Panc1 (cell line): ENCODE results near the gene PRICKLE3. TPM values are rescaled to one million over a fixed set of nuclear protein-coding genes. Genes with fewer than 3 reads are reported as not detected.

Source experiments
- ATAC-seq: fragments of 200-7000 bp; cut with Tn5 transposase; 2 replicates; pipeline ENCODE4 v1.9.1; 2020; ENCODE audit warnings: mild to moderate bottlenecking, moderate library complexity
- BruUV-seq: library from RNA; stranded (reverse); fragments of 400-500 nt; replicated peaks from 2 replicates; lab custom pipeline; 2021; lab: Mats Ljungman, UMichigan
- CTCF ChIA-PET: fragments of 300-600 bp; sonication (Branson Sonifier 250); formaldehyde crosslinking; loops from one replicate; lab custom pipeline; 2022; ENCODE audit warnings: antibody characterized with exemption; lab: Charles Lee
- POLR2A ChIA-PET: fragments of 300-600 bp; sonication (Branson Sonifier 250); formaldehyde crosslinking; loops from one replicate; lab custom pipeline; 2022; ENCODE audit warnings: antibody characterized with exemption; lab: Charles Lee
- DNase-seq: peaks from one replicate; pipeline ENCODE4 v3.0.0-alpha.2; 2010; ENCODE audit warnings: low read depth, low spot score
- H3K27ac ChIP-seq: 2 replicates; pipeline ENCODE4 v1.5.1; 2011; ENCODE audit warnings: mild to moderate bottlenecking, low read length, inconsistent platforms
- H3K27me3 ChIP-seq: fragments of 200-500 bp; sonication (Bioruptor generic); 2 replicates; pipeline ENCODE4 v1.6.0; 2014; ENCODE audit warnings: low read length, inconsistent platforms; ENCODE audit not compliant: control insufficient read depth, insufficient read depth
- H3K36me3 ChIP-seq: fragments of 200-500 bp; sonication (Bioruptor generic); 2 replicates; pipeline ENCODE4 v1.5.1; 2014; ENCODE audit warnings: inconsistent platforms, mild to moderate bottlenecking, low read length, moderate library complexity; ENCODE audit not compliant: control insufficient read depth, insufficient read depth
- H3K4me1 ChIP-seq: 2 replicates; pipeline ENCODE4 v1.5.1; 2011; ENCODE audit warnings: inconsistent platforms, mild to moderate bottlenecking, low read length, moderate library complexity; ENCODE audit not compliant: control insufficient read depth, insufficient read depth
- H3K4me3 ChIP-seq, 2 experiments: 2 replicates each; pipeline ENCODE4 v1.5.1; 2011 to 2012; ENCODE audit warnings: low read depth in 2 of 2, low read length in 2 of 2, mild to moderate bottlenecking in 2 of 2, inconsistent platforms in 1 of 2, moderate library complexity in 1 of 2
- H3K9me3 ChIP-seq: fragments of 200-500 bp; sonication (Bioruptor generic); 2 replicates; pipeline ENCODE4 v1.5.1; 2014; ENCODE audit warnings: low read depth, mild to moderate bottlenecking, inconsistent platforms, low read length, moderate library complexity; ENCODE audit not compliant: control insufficient read depth, insufficient read depth
- CTCF ChIP-seq: fragments of 450-650 bp; IDR thresholded peaks from 2 replicates; pipeline ENCODE4 v1.5.1; 2017; ENCODE audit warnings: mild to moderate bottlenecking
- POLR2AphosphoS5 ChIP-seq: IDR thresholded peaks from 2 replicates; pipeline ENCODE4 v1.6.1; 2012; ENCODE audit warnings: mild to moderate bottlenecking, low read depth, low read length, moderate library complexity
- REST ChIP-seq, 2 experiments: IDR thresholded peaks; 2 replicates each; pipeline ENCODE4 v1.6.1; 2011 to 2012; ENCODE audit warnings: low read depth in 2 of 2, control low read depth in 1 of 2, low read length in 1 of 2, mild to moderate bottlenecking in 1 of 2, moderate library complexity in 1 of 2; ENCODE audit not compliant: insufficient read depth in 1 of 2
- SIN3A ChIP-seq: IDR thresholded peaks from 2 replicates; pipeline ENCODE4 v1.6.1; 2012; ENCODE audit warnings: low read depth, mild to moderate bottlenecking, low read length, moderate library complexity, borderline replicate concordance; ENCODE audit not compliant: insufficient read depth
- TCF7L2 ChIP-seq: IDR thresholded peaks from 2 replicates; pipeline ENCODE4 v1.6.1; 2011; ENCODE audit warnings: mild to moderate bottlenecking, low read depth, low read length, inconsistent platforms
- in situ Hi-C: cut with HindIII; loops from 2 replicates; pipeline ENCODE4 v1.10.0; 2016; ENCODE audit warnings: low sequenced_read_pairs, low pct_unique_long_range_greater_than_20kb
- intact Hi-C: fragments of 100-400 bp; cut with micrococcal nuclease; formaldehyde crosslinking; loops from one replicate; pipeline ENCODE4 v1.10.0; 2022; ENCODE audit not compliant: unreplicated experiment
- total RNA-seq: library from RNA; stranded (reverse); gene quantifications from one replicate; pipeline ENCODE4 v1.2.1, GENCODE V29; 2021; ENCODE audit not compliant: unreplicated experiment

PRICKLE3 gene
- total RNA-seq, 1 experiment from 2014 or later: 40.1 TPM

GRCh38 chrX:49211074-49211473, 24.9 kb upstream of the PRICKLE3 start:
- ATAC-seq (no peak), DNase-seq (no peak)
- intact Hi-C loops (no loop called here), in situ Hi-C loops (no loop called here)
- H3K36me3 ChIP-seq: no peaks in the 10 kb centered on the region
- no peaks in the 10 kb centered on the region for H3K4me1 ChIP-seq
- H3K27me3 ChIP-seq: no peaks in the 10 kb centered on the region
- ChIA-PET CTCF (no interaction called here), POLR2A (no interaction called here)
- no peak for TF ChIP-seq REST (IDR thresholded peaks at IDR 0.05; ENCODE audit: insufficient read depth in 1 of 2, low read depth in 2 of 2, low read length in 1 of 2)
- no peak for TF ChIP-seq POLR2AphosphoS5
- no peak for TF ChIP-seq TCF7L2
- TF ChIP-seq SIN3A: no peak
- TF ChIP-seq CTCF: no peak
- no peaks in the 10 kb centered on the region for H3K9me3 ChIP-seq
- BruUV-seq: no TSS peak
- no peak overlapping the region for H3K4me3 ChIP-seq
- no peak overlapping the region for H3K27ac ChIP-seq

GRCh38 chrX:49210406-49210805, 24.2 kb upstream of the PRICKLE3 start:
- no peaks in the 10 kb centered on the region for H3K27me3 ChIP-seq
- ChIA-PET POLR2A (no interaction called here), CTCF (no interaction called here)
- intact Hi-C loops (no loop called here), in situ Hi-C loops (no loop called here)
- no peaks in the 10 kb centered on the region for H3K36me3 ChIP-seq
- BruUV-seq: no TSS peak
- TF ChIP-seq SIN3A (no peak), POLR2AphosphoS5 (no peak), REST (IDR thresholded peaks at IDR 0.05; ENCODE audit: insufficient read depth in 1 of 2, low read depth in 2 of 2, low read length in 1 of 2) (no peak), TCF7L2 (no peak), CTCF (no peak)
- DNase-seq: no peak
- H3K4me3 ChIP-seq: no peak overlapping the region
- ATAC-seq: no peak
- no peak overlapping the region for H3K27ac ChIP-seq
- no peaks in the 10 kb centered on the region for H3K4me1 ChIP-seq
- no peaks in the 10 kb centered on the region for H3K9me3 ChIP-seq
